ENCODE data around the gene ERVK3-1.

DNA sequence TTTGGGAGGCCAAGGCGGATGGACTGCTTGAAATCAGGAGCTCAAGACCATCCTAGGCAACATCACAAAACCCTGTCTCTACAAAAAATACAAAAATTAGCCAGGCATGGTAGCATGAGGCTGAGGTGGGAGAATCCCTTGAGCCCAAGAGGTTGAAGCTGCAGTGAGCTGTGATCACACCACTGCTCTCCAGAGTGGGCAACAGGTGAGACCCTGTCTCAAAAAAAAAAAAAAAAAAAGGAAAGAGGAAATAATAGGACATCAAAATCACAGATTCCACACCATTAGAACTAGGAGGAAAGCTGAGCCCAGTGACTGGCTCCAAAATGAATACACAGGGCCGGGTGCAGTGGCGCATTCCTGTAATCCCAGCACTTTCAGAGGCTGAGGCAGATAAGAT is 29.6 kb upstream of the ERVK3-1 start:
- TF ChIP-seq, protein P1, sequence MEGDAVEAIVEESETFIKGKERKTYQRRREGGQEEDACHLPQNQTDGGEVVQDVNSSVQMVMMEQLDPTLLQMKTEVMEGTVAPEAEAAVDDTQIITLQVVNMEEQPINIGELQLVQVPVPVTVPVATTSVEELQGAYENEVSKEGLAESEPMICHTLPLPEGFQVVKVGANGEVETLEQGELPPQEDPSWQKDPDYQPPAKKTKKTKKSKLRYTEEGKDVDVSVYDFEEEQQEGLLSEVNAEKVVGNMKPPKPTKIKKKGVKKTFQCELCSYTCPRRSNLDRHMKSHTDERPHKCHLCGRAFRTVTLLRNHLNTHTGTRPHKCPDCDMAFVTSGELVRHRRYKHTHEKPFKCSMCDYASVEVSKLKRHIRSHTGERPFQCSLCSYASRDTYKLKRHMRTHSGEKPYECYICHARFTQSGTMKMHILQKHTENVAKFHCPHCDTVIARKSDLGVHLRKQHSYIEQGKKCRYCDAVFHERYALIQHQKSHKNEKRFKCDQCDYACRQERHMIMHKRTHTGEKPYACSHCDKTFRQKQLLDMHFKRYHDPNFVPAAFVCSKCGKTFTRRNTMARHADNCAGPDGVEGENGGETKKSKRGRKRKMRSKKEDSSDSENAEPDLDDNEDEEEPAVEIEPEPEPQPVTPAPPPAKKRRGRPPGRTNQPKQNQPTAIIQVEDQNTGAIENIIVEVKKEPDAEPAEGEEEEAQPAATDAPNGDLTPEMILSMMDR (IDR thresholded peaks at IDR 0.05) = no peak
- TF ChIP-seq POLR2A (IDR thresholded peaks at IDR 0.05) = no peak

All from testis (tissue), 2 donors.